SK-N-SH (cell line): ENCODE data around the gene FGFRL1. TPM values are rescaled to one million over a fixed set of nuclear protein-coding genes. Genes with fewer than 3 reads are reported as not detected.

ENCODE experiments used
- CTCF ChIA-PET: fragments of 300-600, 350-600 bp; formaldehyde crosslinking; extraction: SDS; loops from one replicate; lab custom pipeline; 2021; lab: Yijun Ruan, JAX
- POLR2A ChIA-PET: fragments of 350-600 bp; sonication (Branson Sonifier 250); formaldehyde crosslinking; extraction: SDS; loops from one replicate; lab custom pipeline; 2020; ENCODE audit warnings: antibody characterized with exemption, inconsistent platforms; lab: Yijun Ruan, JAX
- DNase-seq: peaks from one replicate; pipeline ENCODE4 v3.0.0; 2012
- H2AFZ ChIP-seq: fragments of 200-600 bp; sonication (generic); 2 replicates; pipeline ENCODE4 v1.8.1; 2016; ENCODE audit warnings: antibody characterized with exemption, mild to moderate bottlenecking, low read depth
- H3F3A ChIP-seq: fragments of 200-600 bp; sonication (generic); replicated peaks from 2 replicates; pipeline ENCODE3; 2016; ENCODE audit warnings: antibody characterized with exemption, mild to moderate bottlenecking; ENCODE audit not compliant: insufficient read depth
- H3K27ac ChIP-seq, 2 experiments: fragments of 200-500 bp in 1 of 2; fragments of 200-600 bp in 1 of 2; sonication (Bioruptor generic) in 1 of 2; sonication (generic), shearing (Covaris generic) in 1 of 2; 2 replicates each; pipeline versions ENCODE4 v1.5.1 to v1.6.1; 2014 to 2016; ENCODE audit warnings: low read depth in 2 of 2, inconsistent platforms in 1 of 2, low read length in 1 of 2, mild to moderate bottlenecking in 1 of 2, mixed read lengths in 1 of 2
- H3K27me3 ChIP-seq: fragments of 200-600 bp; sonication (generic), shearing (Covaris generic); 2 replicates; pipeline ENCODE4 v1.6.1; 2016; ENCODE audit warnings: mixed run types; ENCODE audit not compliant: insufficient read depth
- H3K36me3 ChIP-seq, 2 experiments: fragments of 200-500 bp in 1 of 2; fragments of 200-600 bp in 1 of 2; sonication (Bioruptor generic) in 1 of 2; sonication (generic) in 1 of 2; replicated peaks in 1 of 2; 2 replicates each; pipeline versions ENCODE3 to v1.5.1; 2014 to 2016; ENCODE audit warnings: low read length in 1 of 2, mild to moderate bottlenecking in 1 of 2; ENCODE audit not compliant: insufficient read depth in 2 of 2, control insufficient read depth in 1 of 2
- H3K4me1 ChIP-seq, 2 experiments: fragments of 200-500 bp in 1 of 2; fragments of 200-600 bp in 1 of 2; sonication (Bioruptor generic) in 1 of 2; sonication (generic), shearing (Covaris generic) in 1 of 2; 2 replicates each; pipeline versions ENCODE4 v1.5.1 to v1.6.1; 2014 to 2016; ENCODE audit warnings: low read depth in 1 of 2, low read length in 1 of 2, mixed run types in 1 of 2; ENCODE audit not compliant: insufficient read depth in 2 of 2, control insufficient read depth in 1 of 2
- H3K4me2 ChIP-seq: fragments of 200-600 bp; sonication (generic), shearing (Covaris generic); 2 replicates; pipeline ENCODE4 v1.6.1; 2017; ENCODE audit warnings: mixed run types
- H3K4me3 ChIP-seq, 2 experiments: fragments of 200-500 bp in 1 of 2; fragments of 200-600 bp in 1 of 2; sonication (Bioruptor generic) in 1 of 2; sonication (generic), shearing (Covaris generic) in 1 of 2; 2 replicates each; pipeline versions ENCODE4 v1.5.1 to v1.8.1; 2014 to 2016; ENCODE audit warnings: low read depth in 2 of 2, inconsistent platforms in 1 of 2, low read length in 1 of 2, mild to moderate bottlenecking in 1 of 2, mixed read lengths in 1 of 2, moderate library complexity in 1 of 2
- H3K79me2 ChIP-seq: fragments of 200-600 bp; sonication (generic); 2 replicates; pipeline ENCODE4 v1.8.1; 2017; ENCODE audit warnings: mild to moderate bottlenecking; ENCODE audit not compliant: insufficient read depth
- H3K9ac ChIP-seq: fragments of 200-600 bp; sonication (generic); 2 replicates; pipeline ENCODE4 v1.6.1; 2017; ENCODE audit warnings: mixed run types
- H3K9me2 ChIP-seq: fragments of 200-600 bp; sonication (generic); 2 replicates; pipeline ENCODE4 v1.6.1; 2017; ENCODE audit warnings: mixed run types
- H3K9me3 ChIP-seq: fragments of 200-600 bp; sonication (generic); 2 replicates; pipeline ENCODE4 v1.6.1; 2017; ENCODE audit warnings: mixed run types, mild to moderate bottlenecking, moderate library complexity
- H4K20me1 ChIP-seq: fragments of 200-600 bp; sonication (generic); 2 replicates; pipeline ENCODE4 v1.6.1; 2017; ENCODE audit warnings: mild to moderate bottlenecking, mixed run types; ENCODE audit not compliant: insufficient read depth
- ELF1 ChIP-seq: IDR thresholded peaks from 2 replicates; pipeline ENCODE4 v1.4.0; 2012
- EP300 ChIP-seq, 2 experiments: IDR thresholded peaks; 2 replicates each; pipeline versions ENCODE4 v1.4.0 to v1.6.1; 2012; ENCODE audit warnings: borderline replicate concordance in 1 of 2, low read depth in 1 of 2, low read length in 1 of 2
- FOXJ3 ChIP-seq: sonication (generic); formaldehyde crosslinking; IDR thresholded peaks from 2 replicates; pipeline ENCODE4 v1.5.1; 2020; ENCODE audit warnings: mild to moderate bottlenecking, missing genetic modification reagents
- FOXM1 ChIP-seq: IDR thresholded peaks from 2 replicates; pipeline ENCODE4 v1.4.0; 2012; ENCODE audit warnings: low read depth, mild to moderate bottlenecking
- GABPA ChIP-seq: IDR thresholded peaks from 2 replicates; pipeline ENCODE4 v1.4.0; 2012; ENCODE audit warnings: low read depth, mild to moderate bottlenecking
- JUND ChIP-seq: IDR thresholded peaks from 2 replicates; pipeline ENCODE4 v1.4.0; 2012
- MEF2A ChIP-seq: IDR thresholded peaks from 2 replicates; pipeline ENCODE4 v1.4.0; 2012; ENCODE audit warnings: low read depth, borderline replicate concordance
- NFIC ChIP-seq: IDR thresholded peaks from 2 replicates; pipeline ENCODE4 v1.4.0; 2012; ENCODE audit warnings: borderline replicate concordance
- NRF1 ChIP-seq: IDR thresholded peaks from 2 replicates; pipeline ENCODE4 v1.6.1; 2012; ENCODE audit warnings: low read depth, mild to moderate bottlenecking, low read length
- PBX3 ChIP-seq: IDR thresholded peaks from 2 replicates; pipeline ENCODE4; 2012
- POLR2AphosphoS5 ChIP-seq: IDR thresholded peaks from 2 replicates; pipeline ENCODE4 v1.6.1; 2012; ENCODE audit warnings: low read depth, low read length
- SIN3A ChIP-seq: IDR thresholded peaks from 2 replicates; pipeline ENCODE4 v1.6.1; 2012; ENCODE audit warnings: low read depth, mild to moderate bottlenecking, low read length, moderate library complexity, borderline replicate concordance
- TEAD4 ChIP-seq: IDR thresholded peaks from 2 replicates; pipeline ENCODE4 v1.4.0; 2012; ENCODE audit warnings: mild to moderate bottlenecking, borderline replicate concordance; ENCODE audit not compliant: insufficient read depth
- USF1 ChIP-seq: IDR thresholded peaks from 2 replicates; pipeline ENCODE4 v1.4.0; 2012; ENCODE audit warnings: low read depth, borderline replicate concordance
- USF2 ChIP-seq: fragments of 150-350 bp; IDR thresholded peaks from 2 replicates; pipeline ENCODE4 v1.6.1; 2017; ENCODE audit warnings: antibody characterized with exemption, low read length, low read depth, borderline replicate concordance
- WGBS: methylation state at CpG from one replicate; pipeline ENCODE4 v1.1.6; 2017; ENCODE audit warnings: low lambda C conversion rate; 5-methylcytosine and 5-hydroxymethylcytosine counted together
- polyA plus RNA-seq, 3 experiments: library from polyadenylated mRNA; depleted of rRNA; stranded (reverse); fragments of >200 nt; gene quantifications; 2 replicates each; pipeline ENCODE4 v1.2.3, GENCODE V29; 2012

The FGFRL1 gene
- polyA plus RNA-seq, 1 of the 3 experiments (the other 2 are of a cell fraction) = 22.5 TPM

- TF ChIP-seq GABPA (no peak), EP300 (IDR thresholded peaks at IDR 0.05; ENCODE audit: borderline replicate concordance in 1 of 2, low read depth in 1 of 2, low read length in 1 of 2) (no peak), NRF1 (no peak), POLR2AphosphoS5 (no peak), MEF2A (no peak), SIN3A (no peak), PBX3 (no peak), TEAD4 (no peak), JUND (no peak), USF2 (no peak), FOXM1 (no peak), NFIC (no peak)
- ChIA-PET POLR2A (no interaction called here), CTCF (interaction anchor here (1.0 kb wide), 1 partner anchor 12 kb away, joined by 3 read pairs; no protein-coding TSS in a partner anchor)
- H3K4me2 ChIP-seq = no peak overlapping the region
- peaks cover 13% of the 10 kb centered on the region; the same call in 1 of the 2 replicates for H4K20me1 ChIP-seq
- H3K79me2 ChIP-seq = no peaks in the 10 kb centered on the region
- H3K9ac ChIP-seq = no peak overlapping the region
- peaks cover 0 to 4% of the 10 kb centered on the region in 2 experiments for H3K36me3 ChIP-seq
- H3K27me3 ChIP-seq = no peaks in the 10 kb centered on the region
- H2AFZ ChIP-seq = no peak overlapping the region
- H3K9me3 ChIP-seq = no peaks in the 10 kb centered on the region
- no peak overlapping the region for H3K4me3 ChIP-seq
- peaks cover 8% of the 10 kb centered on the region for H3F3A ChIP-seq
- DNase-seq = no peak
- no peaks in the 10 kb centered on the region; a peak in 1 of 4 replicates for H3K4me1 ChIP-seq
- H3K9me2 ChIP-seq = no peaks in the 10 kb centered on the region
- 91% methylated on average over 32 of the region's 46 CpGs for WGBS
- H3K27ac ChIP-seq = no peak overlapping the region
Observed at GRCh38 chr4:1022051-1022738, 10.8 kb downstream of the FGFRL1 start.

GRCh38 chr4:1022739-1023066 is 11.3 kb downstream of the FGFRL1 start:
- Histone ChIP-seq H3K4me2 (no peak overlapping the region), H3K27me3 (no peaks in the 10 kb centered on the region), H3K4me3 (no peak overlapping the region), H3K4me1 (no peaks in the 10 kb centered on the region; a peak in 1 of 4 replicates), H3K9me2 (no peaks in the 10 kb centered on the region), H3K27ac (no peak overlapping the region), H3F3A (peaks cover 8% of the 10 kb centered on the region), H2AFZ (no peak overlapping the region), H4K20me1 (peaks cover 8% of the 10 kb centered on the region; the same call in 1 of the 2 replicates), H3K79me2 (no peaks in the 10 kb centered on the region), H3K9me3 (no peaks in the 10 kb centered on the region), H3K9ac (no peak overlapping the region), H3K36me3 (peaks cover 0 to 4% of the 10 kb centered on the region in 2 experiments)
- no peak for TF ChIP-seq ELF1
- no peak for TF ChIP-seq NFIC
- TF ChIP-seq FOXJ3 (CRISPR knock-in tag) = no peak
- TF ChIP-seq USF1 = no peak
- 93% methylated on average over 13 of the region's 19 CpGs for WGBS
- POLR2A ChIA-PET = no interaction called here
- CTCF ChIA-PET = no interaction called here
- DNase-seq = no peak
